HTR-8/SVneo (cell line): Measurements from ENCODE around the gene LACTBL1.
"Not testable (repeated sequence)": the region's sequence is repeated elsewhere in the genome, so short reads cannot be mapped to it uniquely, and the experiment has no call there.

ENCODE experiments used
- DNase-seq: peaks from one replicate; pipeline ENCODE4 v3.0.0; 2011; ENCODE audit warnings: low spot score, mixed read lengths; ENCODE audit not compliant: insufficient read length
- FAIRE-seq: peaks from 2 replicates; lab custom pipeline; 2011; peaks lifted over from hg19 to GRCh38; lab: Jason Lieb, UNC

Gene LACTBL1

DNA sequence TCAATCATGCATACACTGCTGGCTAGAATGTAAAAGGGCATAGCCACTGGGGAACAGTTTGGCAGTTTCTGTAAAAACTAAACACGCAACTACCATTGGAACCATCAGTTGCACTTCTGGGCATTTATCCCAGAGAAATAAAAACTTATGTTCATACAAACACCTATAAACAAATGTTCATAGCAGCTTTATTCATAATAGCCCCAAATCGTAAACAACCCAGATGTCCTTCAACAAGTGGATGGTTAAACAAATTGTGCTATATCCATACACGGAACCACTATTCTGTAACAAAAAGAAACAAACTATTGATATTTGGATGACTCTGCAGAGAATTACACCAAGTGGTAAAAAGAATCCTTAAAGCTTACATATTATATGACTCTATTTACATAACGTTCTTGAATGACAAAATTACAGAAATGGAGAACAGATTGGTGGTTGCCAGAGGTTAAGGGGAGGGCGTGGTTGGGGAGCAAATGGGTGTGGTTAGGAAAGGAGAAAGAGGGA, 22.8 kb downstream of the LACTBL1 start:
- FAIRE-seq (no peak), DNase-seq (no peak)

DNA sequence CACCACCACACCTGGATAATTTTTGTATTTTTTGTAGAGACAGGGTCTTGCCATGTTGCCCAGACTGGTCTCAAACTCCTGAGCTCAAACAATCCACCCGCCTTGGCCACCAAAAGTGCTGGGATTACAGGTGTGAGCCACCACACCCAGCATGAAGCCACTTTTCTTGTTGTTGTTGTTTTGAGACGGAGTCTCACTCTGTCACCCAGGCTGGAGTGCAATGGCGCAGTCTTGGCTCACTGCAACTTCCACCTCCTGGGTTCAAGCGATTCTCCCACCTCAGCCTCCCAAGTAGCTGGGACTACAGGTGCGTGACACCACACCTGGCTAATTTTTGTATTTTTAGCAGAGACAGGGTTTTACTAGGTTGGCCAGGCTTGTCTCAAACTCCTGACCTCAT, 27.5 kb downstream of the LACTBL1 start:
- not testable (repeated sequence) for FAIRE-seq, DNase-seq

DNA sequence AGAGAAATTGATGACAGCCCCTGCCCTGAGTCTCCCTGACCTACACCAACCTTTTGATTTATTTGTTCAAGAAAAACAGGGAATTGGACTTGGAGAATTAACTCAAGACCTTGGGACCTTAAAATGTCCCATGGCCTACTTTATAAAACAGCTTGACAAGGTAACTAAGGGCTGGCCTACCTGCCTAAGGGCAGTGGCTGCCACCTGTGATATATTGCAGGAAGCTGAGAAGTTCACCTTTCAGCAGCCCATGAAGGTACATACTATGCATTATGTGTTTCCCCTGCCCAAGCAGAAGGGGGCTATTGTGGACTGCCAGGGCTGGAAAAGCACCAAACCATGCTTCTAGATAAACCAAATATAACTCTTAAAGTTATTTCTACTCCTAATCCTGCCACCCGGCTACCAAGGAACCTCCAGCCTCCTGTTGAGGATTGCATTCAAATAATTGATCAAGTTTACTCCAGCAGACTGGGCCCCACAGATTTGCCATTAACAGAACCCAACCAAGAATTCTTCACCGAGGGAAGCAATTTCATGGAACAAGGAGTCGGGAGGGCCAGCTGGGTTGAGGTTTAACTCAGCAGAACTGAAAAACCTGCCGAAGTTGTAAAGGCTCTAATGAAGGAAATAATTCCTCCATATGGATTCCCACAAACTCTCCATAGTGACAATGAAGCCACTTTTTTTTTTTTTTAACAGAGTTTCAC, 28.2 kb downstream of the LACTBL1 start:
- DNase-seq (no peak), FAIRE-seq (no peak)

DNA sequence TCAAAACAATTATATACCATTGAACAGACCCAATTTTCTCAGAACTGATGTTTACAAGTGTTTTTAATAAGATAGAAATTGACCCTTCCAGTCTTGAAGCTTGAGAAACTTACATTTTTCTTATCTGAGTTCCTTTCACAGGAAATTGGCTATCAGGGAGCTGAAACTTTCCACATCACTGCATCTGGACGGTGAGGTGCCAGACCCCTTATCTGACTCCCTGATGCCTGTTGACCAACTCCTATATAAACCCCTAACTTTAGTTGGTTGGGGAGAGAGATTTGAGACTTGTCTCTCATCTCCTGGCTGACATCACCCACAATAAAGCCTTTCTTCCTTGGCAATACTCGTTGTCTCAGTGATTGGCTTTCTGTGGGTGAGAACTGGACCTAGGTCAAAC, 31.4 kb downstream of the LACTBL1 start:
- DNase-seq (no peak), FAIRE-seq (no peak)

DNA sequence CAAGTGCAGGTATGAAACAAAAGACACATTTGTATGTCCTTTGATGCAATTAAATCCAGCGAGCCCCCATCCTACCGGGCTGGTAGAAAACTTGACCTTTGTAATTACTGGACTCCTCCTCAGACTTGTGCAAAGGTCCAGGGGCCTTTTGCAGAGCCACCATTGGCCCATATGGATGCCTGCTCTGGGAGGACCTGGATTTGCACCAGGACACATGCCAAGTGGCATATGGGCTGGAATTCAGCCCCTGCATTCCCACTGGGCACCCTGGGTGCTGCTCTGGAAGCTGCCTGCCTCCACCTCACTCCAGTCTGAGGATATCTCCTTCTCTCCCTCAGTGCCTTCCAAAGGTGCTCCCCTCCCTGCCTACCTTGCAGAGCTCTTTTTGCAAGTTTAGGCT, 36.0 kb downstream of the LACTBL1 start:
- FAIRE-seq: no peak
- DNase-seq: no peak

DNA sequence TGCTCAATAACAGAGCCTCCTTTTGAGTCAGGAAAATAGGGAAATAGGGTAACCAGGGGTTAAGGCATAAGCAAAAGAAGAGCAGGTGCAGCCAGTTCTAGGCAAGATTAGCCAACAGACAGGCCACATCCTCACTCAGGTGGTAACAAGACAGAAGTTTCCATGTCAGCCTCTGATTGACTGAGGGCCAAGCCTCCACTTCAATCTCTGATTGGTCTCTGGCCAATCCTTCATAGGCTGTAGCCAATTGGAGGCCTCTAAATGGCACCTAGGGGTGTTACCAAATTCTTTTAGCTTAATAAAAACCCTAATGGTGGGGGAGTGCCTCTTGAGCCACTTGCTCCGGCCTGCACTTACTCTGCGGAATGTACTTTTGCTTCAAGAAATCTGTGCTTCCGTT, 37.2 kb downstream of the LACTBL1 start:
- FAIRE-seq (no peak), DNase-seq (no peak)

DNA sequence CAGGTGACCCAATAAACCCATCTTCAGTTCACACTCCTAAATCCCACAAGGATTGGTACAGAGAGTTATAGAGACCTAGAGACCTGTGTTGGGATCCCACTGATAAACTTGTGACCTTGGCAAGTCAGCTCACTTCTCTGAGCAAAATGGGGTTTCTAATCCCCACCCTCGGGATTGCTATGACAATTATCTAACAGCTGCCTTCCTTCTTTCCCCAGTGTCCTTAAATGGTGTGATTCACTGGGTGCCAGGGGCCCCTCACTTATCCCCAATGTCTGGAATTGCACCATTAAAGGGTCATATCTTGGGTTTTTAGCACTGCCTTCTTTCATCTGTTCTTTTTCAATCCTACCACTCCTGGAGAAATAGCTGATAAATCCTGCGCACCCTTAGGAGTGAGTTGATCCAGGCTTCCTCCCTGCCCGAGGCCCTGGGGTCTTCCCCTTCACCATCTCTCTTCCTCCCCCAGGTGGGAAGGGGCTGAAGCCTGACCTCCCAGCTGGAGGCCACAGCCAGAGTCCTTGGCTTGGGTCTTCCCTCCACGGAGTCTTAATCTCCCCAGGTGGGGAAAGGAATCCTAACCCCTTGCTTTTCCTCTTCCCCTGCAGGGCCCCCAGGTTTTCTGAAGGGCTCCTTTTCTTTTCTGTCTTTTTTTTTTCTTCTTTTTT, 39.7 kb downstream of the LACTBL1 start:
- no peak for FAIRE-seq
- DNase-seq: no peak

DNA sequence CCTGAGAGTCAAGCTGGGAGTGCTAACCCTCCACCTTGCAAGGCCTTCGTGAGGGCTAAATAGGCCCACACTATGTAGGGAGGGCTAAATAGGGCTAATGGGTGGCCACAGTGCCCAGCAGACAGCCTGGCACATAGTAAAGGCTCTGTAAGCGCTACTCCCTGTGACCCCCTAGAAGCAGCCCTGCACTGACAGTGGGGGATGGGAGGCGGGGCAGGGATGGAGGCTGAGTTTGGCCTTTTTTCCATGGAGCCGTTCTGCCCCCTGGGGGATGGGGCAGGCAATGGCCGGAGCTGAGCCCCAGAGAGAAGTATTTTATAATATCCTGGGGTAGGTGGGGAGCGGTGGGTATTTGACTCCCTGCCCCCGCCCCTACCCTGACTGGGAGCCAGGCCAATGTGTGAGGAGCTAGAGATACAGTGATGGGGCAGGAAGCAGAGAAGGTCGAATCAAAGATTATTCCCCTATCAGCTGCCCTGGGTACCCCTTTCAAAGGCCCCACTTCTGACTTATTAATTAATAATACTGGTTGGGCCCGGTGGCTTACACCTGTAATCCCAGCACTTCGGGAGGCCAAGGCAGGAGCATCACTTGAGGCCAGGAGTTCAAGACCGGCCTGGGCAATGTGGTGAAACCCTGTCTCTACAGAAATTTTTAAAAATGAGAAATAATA, 42.3 kb downstream of the LACTBL1 start:
- DNase-seq (peak; percentile 72), FAIRE-seq (no peak)

DNA sequence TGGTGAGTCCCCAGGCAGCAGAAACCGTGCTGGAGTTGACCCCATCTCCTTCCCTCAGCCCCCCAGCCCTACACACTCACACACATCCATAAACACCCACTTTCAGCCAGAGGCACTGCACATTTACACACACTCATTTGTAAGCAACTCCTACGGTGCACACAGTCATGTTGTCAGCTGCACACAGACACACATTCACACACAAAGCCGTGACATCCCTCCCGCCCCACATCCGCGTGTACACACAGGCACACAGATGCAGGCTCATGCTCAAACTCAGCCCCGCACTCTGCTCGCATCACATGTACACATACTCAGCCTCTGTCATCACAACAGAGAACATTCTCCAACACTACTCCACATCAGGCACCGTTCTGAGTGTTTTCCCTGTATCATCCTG, 47.6 kb downstream of the LACTBL1 start:
- no peak for DNase-seq
- peak; percentile 9 for FAIRE-seq

DNA sequence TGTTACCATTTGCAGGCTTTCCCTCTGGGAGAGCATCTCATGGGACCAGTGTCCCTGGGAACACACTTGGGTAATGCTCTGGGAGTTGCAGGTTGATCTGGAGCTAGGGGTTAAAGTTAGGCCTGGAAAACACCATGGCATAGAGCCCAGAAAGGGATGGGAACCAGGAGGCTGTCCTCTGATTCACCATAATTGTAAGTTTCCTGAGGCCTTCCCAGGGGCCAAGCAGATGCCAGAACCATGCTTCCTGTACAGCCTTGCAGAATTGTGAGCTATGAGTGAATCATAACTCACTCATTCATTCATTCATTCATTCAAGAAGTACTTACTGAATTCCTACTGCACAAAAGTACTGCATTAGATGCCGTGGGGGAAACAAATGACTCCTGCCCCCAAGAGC, 50.0 kb downstream of the LACTBL1 start:
- DNase-seq: no peak
- no peak for FAIRE-seq

DNA sequence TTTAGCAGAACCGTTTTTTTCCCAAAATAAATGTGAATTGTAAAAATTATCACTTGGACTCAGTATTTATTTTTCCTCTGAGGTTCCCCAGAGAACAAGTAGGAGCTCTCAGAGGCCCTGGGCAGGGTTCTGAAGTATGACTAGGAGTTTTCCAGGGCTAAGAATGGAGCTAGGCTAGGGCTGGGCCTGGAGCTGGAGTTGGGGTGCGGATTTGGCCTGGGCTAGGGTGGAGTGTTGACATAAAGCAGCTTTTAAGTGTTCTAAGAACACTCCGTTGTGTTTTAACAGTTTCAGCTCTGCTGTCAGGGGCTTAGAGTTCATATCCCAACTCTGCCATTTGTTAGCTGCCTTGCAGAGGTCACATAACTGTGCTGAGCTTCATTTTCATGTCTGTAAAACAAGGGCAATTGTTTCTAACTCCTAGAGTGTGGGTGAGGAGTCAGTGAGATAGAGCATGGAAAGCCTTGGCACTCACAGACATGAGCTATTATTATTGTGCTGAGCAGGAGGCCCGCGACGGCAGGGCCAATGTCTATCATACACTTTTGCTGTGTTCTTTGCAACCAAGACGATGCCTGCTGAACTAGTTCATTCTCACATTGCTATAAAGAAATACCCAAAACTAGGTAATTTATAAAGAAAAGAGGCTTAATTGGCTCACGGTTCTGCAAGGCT, 51.1 kb downstream of the LACTBL1 start:
- FAIRE-seq (no peak), DNase-seq (no peak)

DNA sequence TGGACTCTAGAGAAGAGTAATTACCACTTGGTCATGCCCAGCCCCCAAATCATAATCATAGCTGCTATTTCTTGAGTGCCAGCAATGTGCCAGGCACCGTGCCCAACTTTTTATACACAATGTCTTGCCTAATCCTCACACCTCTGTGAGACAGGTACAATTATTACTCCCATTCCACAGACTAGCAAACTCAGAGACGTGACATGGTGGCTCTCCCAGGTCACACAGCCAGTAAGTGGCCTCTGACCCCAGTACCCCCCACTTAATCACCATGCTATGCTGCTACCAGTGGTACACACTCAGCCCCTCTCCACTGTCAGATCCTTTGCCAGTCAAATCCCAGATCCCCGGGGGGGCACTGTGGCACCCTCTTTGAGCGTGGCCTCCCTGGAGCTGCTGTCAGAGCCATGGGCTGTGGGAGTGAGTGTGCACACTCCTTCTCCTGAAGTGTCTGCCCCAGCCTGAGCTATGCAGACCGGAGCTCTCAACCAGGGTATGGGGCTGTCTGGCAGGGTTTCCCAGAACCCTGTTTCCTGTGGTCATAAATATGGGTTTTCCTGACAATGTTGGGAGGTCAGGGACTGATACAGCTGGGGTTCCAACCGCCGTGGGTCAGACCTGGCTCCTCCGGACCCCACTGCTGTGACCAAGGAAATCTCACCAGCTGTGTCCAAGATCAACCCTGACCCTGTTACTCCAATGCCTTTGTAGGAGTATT, 51.8 kb downstream of the LACTBL1 start:
- no peak for DNase-seq
- peak; percentile 9 for FAIRE-seq

DNA sequence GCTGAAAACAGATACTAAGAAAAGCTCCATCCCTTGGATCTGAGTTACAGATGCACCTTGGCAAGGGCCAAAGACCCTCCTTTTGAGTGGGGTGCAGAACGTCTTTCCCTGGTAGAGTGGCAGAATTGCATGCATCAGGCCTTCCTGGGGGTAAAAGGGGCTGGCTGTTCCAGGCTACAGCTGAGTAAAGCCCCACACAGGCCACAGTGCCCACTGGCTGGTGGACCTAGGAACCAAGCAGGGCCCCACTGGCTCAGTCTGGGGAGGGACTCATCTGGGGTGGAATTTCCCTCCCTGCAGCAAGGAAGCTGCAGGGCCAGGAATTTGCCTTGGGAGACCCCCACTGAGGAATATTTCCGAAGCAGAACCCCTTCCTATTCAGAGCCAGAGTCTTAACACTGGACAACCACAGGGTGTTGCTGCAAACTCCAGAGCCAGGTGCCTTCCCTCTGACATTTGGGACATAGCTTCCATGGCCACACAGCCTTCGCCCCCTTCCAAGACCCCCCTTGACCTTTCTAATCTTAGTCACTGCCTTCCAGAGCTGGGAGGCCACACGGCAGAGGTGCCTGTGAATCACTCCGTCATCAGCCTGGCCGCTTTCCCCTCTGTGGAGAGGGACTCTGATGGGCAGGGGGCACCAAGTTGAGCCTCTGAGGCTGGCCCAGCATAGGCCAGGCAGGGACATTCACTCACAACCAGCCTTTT, 52.5 kb downstream of the LACTBL1 start:
- no peak for FAIRE-seq
- no peak for DNase-seq

DNA sequence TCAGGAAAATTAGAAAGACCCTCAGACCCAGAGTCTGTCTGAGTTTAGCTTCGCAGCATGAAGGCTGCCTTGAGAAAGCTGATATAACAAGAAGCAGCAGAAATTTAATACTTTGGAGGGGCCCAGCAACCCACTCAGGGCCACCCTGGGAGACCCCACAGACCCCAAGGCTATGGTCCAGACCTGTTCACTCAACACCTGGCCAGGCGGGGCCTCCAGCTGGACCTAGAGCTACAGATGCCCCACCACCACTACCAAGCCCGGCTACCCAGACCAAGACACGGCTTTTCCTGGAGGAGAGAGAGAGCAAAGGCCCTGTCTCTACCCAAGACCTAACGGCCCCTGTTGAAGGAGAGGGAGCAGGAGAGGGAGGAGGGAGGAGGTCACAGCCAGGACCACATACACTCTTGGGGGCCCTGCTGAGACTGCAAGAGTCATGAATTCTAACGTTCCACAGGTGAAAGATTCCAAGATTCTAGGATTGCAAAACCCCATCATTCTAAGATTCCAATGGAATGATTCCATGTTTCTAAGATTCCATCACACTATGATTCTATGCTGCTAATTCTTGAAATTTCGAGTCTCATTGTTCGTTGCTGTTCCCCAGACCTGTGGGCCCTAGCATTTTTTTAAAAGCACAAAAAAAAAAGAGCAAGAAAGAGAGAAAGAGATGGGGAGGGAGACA, 53.2 kb downstream of the LACTBL1 start:
- FAIRE-seq: no peak
- DNase-seq: no peak

DNA sequence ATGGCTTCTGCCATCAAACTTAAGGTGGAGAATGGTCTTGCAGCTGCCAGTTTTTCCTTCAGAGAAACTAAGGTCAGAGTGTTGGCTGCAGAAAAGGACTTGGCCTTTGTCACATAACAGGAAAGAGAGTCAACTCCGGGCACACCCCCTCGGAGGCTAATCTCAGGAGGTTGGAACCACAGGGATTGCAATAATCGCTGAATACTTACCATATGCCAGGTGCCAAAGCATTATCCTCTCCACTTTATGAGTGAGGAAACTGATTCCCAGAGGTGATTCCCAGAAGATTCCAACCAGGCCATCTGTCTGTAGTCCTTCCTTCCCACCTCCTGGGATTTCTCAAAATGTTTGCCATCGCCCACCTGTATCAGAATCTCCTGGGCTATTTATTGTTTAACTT, 54.0 kb downstream of the LACTBL1 start:
- DNase-seq (no peak), FAIRE-seq (no peak)

DNA sequence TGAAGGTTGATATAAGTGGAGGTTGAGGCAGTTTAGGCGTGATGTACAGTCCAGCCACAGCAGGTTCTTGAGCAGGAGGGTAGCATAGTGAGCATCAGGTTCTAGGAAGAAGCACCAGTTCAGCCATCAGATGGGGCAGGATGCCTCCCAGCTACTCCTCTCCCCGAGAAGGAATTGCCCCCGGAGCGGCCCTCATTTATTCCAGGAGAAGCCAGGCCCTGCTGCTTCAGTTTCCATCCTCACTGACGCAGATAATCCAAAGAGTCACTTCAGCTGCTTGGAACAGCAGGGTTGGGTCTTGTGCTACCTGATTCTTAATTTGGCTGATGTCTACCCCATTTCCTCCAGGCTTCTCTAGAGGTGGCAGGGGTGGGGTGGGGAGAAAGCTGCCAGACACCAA, 54.7 kb downstream of the LACTBL1 start:
- FAIRE-seq: no peak
- DNase-seq: no peak

DNA sequence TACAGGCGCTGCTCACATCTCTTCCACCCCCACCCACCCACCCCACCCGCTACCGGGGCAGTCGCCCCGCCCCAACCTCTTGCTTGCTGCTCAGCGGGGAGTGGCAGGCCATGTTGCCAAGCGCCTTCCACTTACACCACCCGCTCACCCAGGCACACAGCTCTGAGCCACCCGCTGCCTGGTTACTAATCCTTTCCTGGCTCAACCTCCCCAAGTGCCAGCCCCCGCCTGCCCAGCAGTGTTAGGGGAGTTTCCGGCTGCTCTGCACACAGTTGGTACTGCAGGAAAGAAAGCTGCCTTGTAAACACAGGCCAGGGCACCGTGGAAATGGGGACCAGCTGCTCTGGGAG, 56.2 kb downstream of the LACTBL1 start:
- FAIRE-seq (no peak), DNase-seq (no peak)

DNA sequence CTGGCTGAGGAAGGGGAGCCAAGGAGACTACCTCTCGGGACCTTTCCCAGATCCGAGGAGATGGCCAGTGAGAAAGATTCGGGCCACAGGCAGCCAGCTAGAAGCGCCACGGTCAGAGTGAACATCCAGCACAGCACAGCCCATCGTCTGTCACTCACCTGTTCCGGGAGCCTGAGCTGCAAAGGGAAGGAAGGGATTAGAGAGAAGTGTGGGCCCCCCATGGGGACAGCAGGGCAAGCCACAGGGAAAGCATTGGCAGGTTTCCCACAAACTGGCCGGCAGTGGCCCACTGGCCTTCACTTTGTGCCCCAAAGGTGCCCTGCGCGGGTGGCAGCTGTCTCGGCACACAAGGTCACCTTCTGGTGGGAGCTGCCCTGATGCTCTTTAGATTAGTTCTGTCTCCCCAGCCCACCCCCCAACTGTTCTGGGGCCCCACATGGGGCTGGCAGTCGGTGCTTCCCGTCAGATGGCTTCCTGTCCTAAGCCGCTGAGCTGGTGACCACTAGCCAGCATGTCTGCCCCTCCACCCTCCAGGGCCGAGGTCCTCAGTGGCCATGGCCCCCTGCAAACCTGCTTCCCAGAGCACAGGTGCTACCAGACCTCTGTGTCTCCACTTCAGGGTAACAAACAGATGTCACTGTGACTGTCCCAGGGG, 56.7 kb downstream of the LACTBL1 start:
- FAIRE-seq (no peak), DNase-seq (no peak)

DNA sequence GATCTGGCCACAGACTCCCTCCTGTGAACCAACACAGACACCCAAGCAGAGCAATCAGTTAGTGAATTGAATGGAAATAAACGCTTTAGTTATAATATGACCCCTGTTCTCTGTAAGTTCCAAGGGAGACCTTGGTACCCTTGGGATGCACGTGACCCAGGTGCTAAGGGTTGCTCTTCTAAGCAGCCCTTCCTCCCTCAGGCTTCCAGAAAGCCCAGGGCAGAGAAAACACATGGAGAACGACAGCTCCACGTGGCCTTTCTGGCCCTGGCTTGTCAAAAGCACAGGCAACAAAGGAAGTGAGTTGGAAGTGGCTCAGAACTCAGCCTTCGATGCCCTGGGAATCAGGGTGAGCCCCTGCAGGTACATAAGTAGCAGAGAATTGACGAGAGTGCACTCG, 57.4 kb downstream of the LACTBL1 start:
- FAIRE-seq: no peak
- DNase-seq: no peak
